ENCODE results near the gene LRRC31.

The LRRC31 gene

GRCh38 chr3:169907944-169908343 is 38.2 kb upstream of the LRRC31 start:
- H2BK15ac ChIP-seq (ENCODE audit: low read depth, poor library complexity, severe bottlenecking) = no peak overlapping the region
- H3K23ac ChIP-seq (ENCODE audit: low read length in 2 of 2) = no peak overlapping the region
- H2AK5ac ChIP-seq (ENCODE audit: low read length, severe bottlenecking) = no peak overlapping the region
- H2BK5ac ChIP-seq (ENCODE audit: low read depth, low read length, poor library complexity, severe bottlenecking) = no peak overlapping the region
- no peak overlapping the region for H2BK120ac ChIP-seq (ENCODE audit: low read depth, low read length)
- no peaks in the 10 kb centered on the region for H3K4me1 ChIP-seq (ENCODE audit: control insufficient read depth, insufficient read depth, low read depth, low read length)
- no peak overlapping the region for H3K4ac ChIP-seq (ENCODE audit: low read depth in 1 of 2, low read length in 2 of 2)
- H4K8ac ChIP-seq (ENCODE audit: low read length) = no peak overlapping the region
- H3K9me3 ChIP-seq (ENCODE audit: control insufficient read depth, low read length) = peaks cover 11% of the 10 kb centered on the region
- peaks cover 4 to 16% of the 10 kb centered on the region in 2 experiments for H3K27me3 ChIP-seq (ENCODE audit: control insufficient read depth in 1 of 2, insufficient read depth in 1 of 2, low read length in 2 of 2)
- H4K91ac ChIP-seq (ENCODE audit: low read length) = no peak overlapping the region
- no peak overlapping the region for H3K18ac ChIP-seq (ENCODE audit: low read depth in 1 of 2, low read length in 2 of 2)
- no peak overlapping the region for H3K4me2 ChIP-seq (ENCODE audit: low read length, poor library complexity, severe bottlenecking)
- H3K27ac ChIP-seq (ENCODE audit: low read length, poor library complexity, severe bottlenecking) = no peak overlapping the region
- H3K9ac ChIP-seq (ENCODE audit: low read length) = no peak overlapping the region
- H2BK12ac ChIP-seq (ENCODE audit: low read length in 2 of 2) = no peak overlapping the region
- H3K14ac ChIP-seq (ENCODE audit: low read length in 2 of 2) = no peak overlapping the region
- no peak overlapping the region for H2AFZ ChIP-seq (ENCODE audit: low read depth, low read length)
- no peaks in the 10 kb centered on the region for H3K79me1 ChIP-seq (replicated peaks; ENCODE audit: low read length, poor library complexity, severe bottlenecking)
- no peaks in the 10 kb centered on the region for H3K36me3 ChIP-seq (ENCODE audit: control insufficient read depth in 1 of 2, insufficient read depth in 2 of 2, low read depth in 1 of 2, low read length in 2 of 2)
- H3K4me3 ChIP-seq (ENCODE audit: insufficient read depth in 1 of 2, low read depth in 1 of 2, low read length in 2 of 2) = no peak overlapping the region
- DNase-seq = no peak
- WGBS = 75% methylated on average over 4 of the region's 4 CpGs

- H3K4me2 ChIP-seq (ENCODE audit: low read length, poor library complexity, severe bottlenecking) = no peak overlapping the region
- no peak for DNase-seq
- no peak overlapping the region for H2BK15ac ChIP-seq (ENCODE audit: low read depth, poor library complexity, severe bottlenecking)
Measured at GRCh38 chr3:169907476-169907875, 37.7 kb upstream of the LRRC31 start.

DNA sequence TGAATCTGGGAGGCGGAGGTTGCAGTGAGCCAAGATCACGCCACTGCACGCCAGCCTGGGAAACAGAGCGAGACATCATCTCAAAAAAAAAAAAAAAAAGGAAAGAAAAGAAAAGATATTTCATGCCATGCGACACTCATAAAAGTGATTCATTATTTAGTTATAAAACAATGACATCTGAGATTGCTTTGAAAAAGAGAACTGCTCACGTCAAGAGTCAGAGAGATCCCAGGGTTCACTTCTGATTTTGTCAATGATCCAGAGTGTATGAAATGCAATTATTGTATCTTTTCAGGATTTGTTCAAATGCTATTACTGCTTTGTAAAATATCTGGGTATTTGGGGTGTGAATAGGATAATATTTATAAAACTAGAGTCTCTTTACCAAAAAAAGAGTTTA is 35.7 kb upstream of the LRRC31 start:
- no peak overlapping the region for H3K4me2 ChIP-seq (ENCODE audit: low read length, poor library complexity, severe bottlenecking)
- no peak overlapping the region for H3K4me3 ChIP-seq (ENCODE audit: insufficient read depth in 1 of 2, low read depth in 1 of 2, low read length in 2 of 2)
- no peak overlapping the region for H2AK5ac ChIP-seq (ENCODE audit: low read length, severe bottlenecking)
- no peak overlapping the region for H2BK5ac ChIP-seq (ENCODE audit: low read depth, low read length, poor library complexity, severe bottlenecking)
- H3K79me1 ChIP-seq (replicated peaks; ENCODE audit: low read length, poor library complexity, severe bottlenecking) = no peaks in the 10 kb centered on the region
- no peak overlapping the region for H4K91ac ChIP-seq (ENCODE audit: low read length)
- no peak for DNase-seq
- H3K4me1 ChIP-seq (ENCODE audit: control insufficient read depth, insufficient read depth, low read depth, low read length) = no peaks in the 10 kb centered on the region
- no peak overlapping the region for H2BK12ac ChIP-seq (ENCODE audit: low read length in 2 of 2)
- WGBS = 97% methylated on average over 2 of the region's 6 CpGs
- H4K8ac ChIP-seq (ENCODE audit: low read length) = no peak overlapping the region
- H3K23ac ChIP-seq (ENCODE audit: low read length in 2 of 2) = no peak overlapping the region
- H3K27me3 ChIP-seq (ENCODE audit: control insufficient read depth in 1 of 2, insufficient read depth in 1 of 2, low read length in 2 of 2) = peaks cover 4 to 13% of the 10 kb centered on the region in 2 experiments
- no peak overlapping the region for H2BK15ac ChIP-seq (ENCODE audit: low read depth, poor library complexity, severe bottlenecking)
- no peaks in the 10 kb centered on the region for H3K36me3 ChIP-seq (ENCODE audit: control insufficient read depth in 1 of 2, insufficient read depth in 2 of 2, low read depth in 1 of 2, low read length in 2 of 2)
- H3K4ac ChIP-seq (ENCODE audit: low read depth in 1 of 2, low read length in 2 of 2) = no peak overlapping the region
- H3K27ac ChIP-seq (ENCODE audit: low read length, poor library complexity, severe bottlenecking) = no peak overlapping the region
- H3K14ac ChIP-seq (ENCODE audit: low read length in 2 of 2) = no peak overlapping the region
- no peak overlapping the region for H3K18ac ChIP-seq (ENCODE audit: low read depth in 1 of 2, low read length in 2 of 2)
- H2BK120ac ChIP-seq (ENCODE audit: low read depth, low read length) = no peak overlapping the region
- H2AFZ ChIP-seq (ENCODE audit: low read depth, low read length) = no peak overlapping the region
- peaks cover 36% of the 10 kb centered on the region for H3K9me3 ChIP-seq (ENCODE audit: control insufficient read depth, low read length)
- H3K9ac ChIP-seq (ENCODE audit: low read length) = no peak overlapping the region

More at GRCh38 chr3:169907476-169907875, 37.7 kb upstream of the LRRC31 start:
- Histone ChIP-seq H3K4me3 (ENCODE audit: insufficient read depth in 1 of 2, low read depth in 1 of 2, low read length in 2 of 2) (no peak overlapping the region), H2AK5ac (ENCODE audit: low read length, severe bottlenecking) (no peak overlapping the region), H3K18ac (ENCODE audit: low read depth in 1 of 2, low read length in 2 of 2) (no peak overlapping the region), H3K36me3 (ENCODE audit: control insufficient read depth in 1 of 2, insufficient read depth in 2 of 2, low read depth in 1 of 2, low read length in 2 of 2) (no peaks in the 10 kb centered on the region), H2BK5ac (ENCODE audit: low read depth, low read length, poor library complexity, severe bottlenecking) (no peak overlapping the region), H3K9me3 (ENCODE audit: control insufficient read depth, low read length) (peaks cover 15% of the 10 kb centered on the region), H3K4ac (ENCODE audit: low read depth in 1 of 2, low read length in 2 of 2) (no peak overlapping the region), H3K4me1 (ENCODE audit: control insufficient read depth, insufficient read depth, low read depth, low read length) (no peaks in the 10 kb centered on the region), H3K27me3 (ENCODE audit: control insufficient read depth in 1 of 2, insufficient read depth in 1 of 2, low read length in 2 of 2) (peaks cover 4 to 16% of the 10 kb centered on the region in 2 experiments), H3K23ac (ENCODE audit: low read length in 2 of 2) (no peak overlapping the region), H3K79me1 (replicated peaks; ENCODE audit: low read length, poor library complexity, severe bottlenecking) (no peaks in the 10 kb centered on the region), H2AFZ (ENCODE audit: low read depth, low read length) (no peak overlapping the region), H4K91ac (ENCODE audit: low read length) (no peak overlapping the region), H2BK120ac (ENCODE audit: low read depth, low read length) (no peak overlapping the region), H3K9ac (ENCODE audit: low read length) (no peak overlapping the region), H4K8ac (ENCODE audit: low read length) (no peak overlapping the region), H3K14ac (ENCODE audit: low read length in 2 of 2) (no peak overlapping the region), H2BK12ac (ENCODE audit: low read length in 2 of 2) (no peak overlapping the region), H3K27ac (ENCODE audit: low read length, poor library complexity, severe bottlenecking) (no peak overlapping the region)

- H2BK15ac ChIP-seq (ENCODE audit: low read depth, poor library complexity, severe bottlenecking) = no peak overlapping the region
- H2AFZ ChIP-seq (ENCODE audit: low read depth, low read length) = no peak overlapping the region
- no peak overlapping the region for H2AK5ac ChIP-seq (ENCODE audit: low read length, severe bottlenecking)
- no peak overlapping the region for H3K14ac ChIP-seq (ENCODE audit: low read length in 2 of 2)
- no peak overlapping the region for H2BK12ac ChIP-seq (ENCODE audit: low read length in 2 of 2)
- no peak overlapping the region for H3K4me2 ChIP-seq (ENCODE audit: low read length, poor library complexity, severe bottlenecking)
- H3K18ac ChIP-seq (ENCODE audit: low read depth in 1 of 2, low read length in 2 of 2) = no peak overlapping the region
- no peak for DNase-seq
- H4K8ac ChIP-seq (ENCODE audit: low read length) = no peak overlapping the region
- H3K9ac ChIP-seq (ENCODE audit: low read length) = no peak overlapping the region
- no CpG with 5 or more reads among the region's 1 CpG for WGBS
- no peaks in the 10 kb centered on the region for H3K79me1 ChIP-seq (replicated peaks; ENCODE audit: low read length, poor library complexity, severe bottlenecking)
- H2BK5ac ChIP-seq (ENCODE audit: low read depth, low read length, poor library complexity, severe bottlenecking) = no peak overlapping the region
- H2BK120ac ChIP-seq (ENCODE audit: low read depth, low read length) = no peak overlapping the region
- peaks cover 50% of the 10 kb centered on the region for H3K9me3 ChIP-seq (ENCODE audit: control insufficient read depth, low read length)
- H3K36me3 ChIP-seq (ENCODE audit: control insufficient read depth in 1 of 2, insufficient read depth in 2 of 2, low read depth in 1 of 2, low read length in 2 of 2) = no peaks in the 10 kb centered on the region
- no peaks in the 10 kb centered on the region for H3K27me3 ChIP-seq (ENCODE audit: control insufficient read depth in 1 of 2, insufficient read depth in 1 of 2, low read length in 2 of 2)
- no peak overlapping the region for H3K23ac ChIP-seq (ENCODE audit: low read length in 2 of 2)
- no peaks in the 10 kb centered on the region for H3K4me1 ChIP-seq (ENCODE audit: control insufficient read depth, insufficient read depth, low read depth, low read length)
- no peak overlapping the region for H3K27ac ChIP-seq (ENCODE audit: low read length, poor library complexity, severe bottlenecking)
- H4K91ac ChIP-seq (ENCODE audit: low read length) = no peak overlapping the region
- H3K4ac ChIP-seq (ENCODE audit: low read depth in 1 of 2, low read length in 2 of 2) = no peak overlapping the region
- H3K4me3 ChIP-seq (ENCODE audit: insufficient read depth in 1 of 2, low read depth in 1 of 2, low read length in 2 of 2) = no peak overlapping the region
Measured at GRCh38 chr3:169901453-169901852, 31.7 kb upstream of the LRRC31 start.

All from mesenchymal stem cell (in vitro differentiated cells and primary cell).